Stimulated activated naive CD8-positive, alpha-beta T cell treated with anti-CD3 and anti-CD28 coated beads, Interleukin-15, amount 100 ng/mL, for 72 hours (primary cell): Measurements from ENCODE around the gene SDF4.
A peak's percentile ranks its signal among the peaks of the same experiment; 100 is the strongest.

Source experiments
- ATAC-seq: fragments of 150-1000 bp; cut with Tn5 transposase; 2 replicates; pipeline ENCODE4 v1.10.0; 2021; ENCODE audit warnings: mild to moderate bottlenecking, moderate library complexity
- DNase-seq, 2 donors: peaks; one replicate each; pipeline ENCODE4 v3.0.0; 2021 to 2022
- H3K27ac Mint-ChIP-seq, 2 donors: one replicate each; pipeline ENCODE4 v1.8.0; 2022; ENCODE audit warnings: mild to moderate bottlenecking in 2 of 2, mixed read lengths in 2 of 2, moderate library complexity in 2 of 2
- H3K27me3 Mint-ChIP-seq: one replicate; pipeline ENCODE4 v1.8.0; 2022; ENCODE audit warnings: mixed read lengths
- H3K4me1 Mint-ChIP-seq: one replicate; pipeline ENCODE4 v1.8.0; 2022; ENCODE audit warnings: mild to moderate bottlenecking, mixed read lengths
- H3K4me3 Mint-ChIP-seq, 2 donors: one replicate each; pipeline ENCODE4 v1.8.0; 2022; ENCODE audit warnings: mild to moderate bottlenecking in 2 of 2, mixed read lengths in 2 of 2, moderate library complexity in 1 of 2
- H3K9me3 Mint-ChIP-seq, 2 donors: one replicate each; pipeline ENCODE4 v1.8.0; 2022; ENCODE audit warnings: mixed read lengths in 2 of 2

The SDF4 gene

GRCh38 chr1:1204998-1205768, 26.6 kb downstream of the SDF4 start:
- no peaks in the 10 kb centered on the region for H3K27me3 Mint-ChIP-seq
- DNase-seq = peak in 1 of 2 donors; percentile 25
- H3K4me3 Mint-ChIP-seq = peak overlapping the region; percentile 93 to 98
- peaks cover 66% of the 10 kb centered on the region for H3K4me1 Mint-ChIP-seq
- ATAC-seq = no peak
- peak overlapping the region; percentile 52 to 54 for H3K27ac Mint-ChIP-seq
- no peaks in the 10 kb centered on the region for H3K9me3 Mint-ChIP-seq

DNA sequence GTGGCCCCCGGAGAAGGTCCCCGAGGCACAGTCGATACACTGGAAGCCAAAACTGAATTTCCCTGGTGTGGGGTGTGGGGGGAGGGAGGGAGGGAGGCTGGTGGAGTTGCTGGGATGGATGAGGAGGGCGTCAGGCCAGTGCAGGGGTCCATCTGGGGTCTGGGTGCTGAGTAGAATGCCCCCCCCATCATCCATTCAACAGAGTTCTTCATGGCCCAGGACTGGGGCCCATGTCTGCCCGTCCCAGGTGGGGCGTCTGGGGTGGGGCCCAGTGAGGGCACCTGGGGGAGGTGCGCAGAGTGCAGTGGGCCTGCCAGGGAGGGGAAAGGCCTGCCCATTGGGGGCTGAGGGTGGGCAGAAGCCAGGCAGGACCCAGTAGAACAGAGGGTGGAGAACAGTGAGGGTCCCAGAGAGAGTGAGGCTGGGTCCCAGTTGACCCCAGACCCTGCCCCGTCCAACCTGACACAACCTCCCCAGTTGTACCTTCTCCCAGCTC, 27.3 kb downstream of the SDF4 start:
- Mint-ChIP-seq H3K9me3 (no peaks in the 10 kb centered on the region), H3K27me3 (no peaks in the 10 kb centered on the region), H3K27ac (peak overlapping the region in 1 of 2 donors; percentile 60), H3K4me1 (peaks cover 66% of the 10 kb centered on the region), H3K4me3 (peak overlapping the region; percentile 93 to 98)
- DNase-seq (no peak), ATAC-seq (no peak)

DNA sequence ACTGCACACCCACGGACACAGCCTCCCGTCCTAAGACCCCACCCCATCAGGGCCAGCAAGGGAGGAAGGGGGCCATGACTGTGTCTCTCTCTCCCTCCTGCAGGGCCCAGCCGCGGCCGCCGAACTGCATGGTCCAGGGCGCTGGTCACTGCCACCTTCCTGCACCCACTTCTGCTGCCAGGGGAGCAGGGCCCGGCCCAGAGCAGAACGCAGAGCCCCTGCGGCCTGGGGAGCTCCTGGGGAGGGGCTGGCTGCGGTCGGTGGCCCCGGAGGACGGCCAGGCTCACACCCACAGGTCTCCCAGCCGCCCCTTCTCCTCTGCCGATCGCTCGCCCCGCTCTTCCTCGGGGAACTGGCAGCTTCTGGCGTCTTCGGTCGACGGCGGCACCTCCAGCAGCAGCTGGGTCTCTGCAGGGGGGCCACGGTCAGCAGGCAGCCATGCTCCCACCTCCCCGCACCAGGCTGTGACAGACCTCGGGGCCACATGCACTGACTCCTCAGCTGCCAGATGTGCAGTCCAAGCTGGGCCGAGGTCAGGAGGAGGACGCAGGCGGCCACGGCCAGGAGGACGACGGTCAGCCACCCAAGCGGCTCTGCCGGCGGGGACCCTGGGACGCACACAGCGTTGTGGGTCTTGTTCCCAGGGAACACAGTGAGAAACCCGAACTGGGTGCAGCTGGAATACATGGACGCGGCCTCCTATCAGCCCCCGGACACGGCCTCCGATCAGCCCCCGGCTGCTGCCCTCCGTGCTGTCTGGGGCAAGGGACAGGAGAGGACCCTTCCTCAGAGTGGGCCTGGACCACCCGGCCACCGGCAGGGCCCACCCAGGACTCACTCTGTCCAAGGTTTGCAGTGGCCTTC, 28.0 kb downstream of the SDF4 start:
- Mint-ChIP-seq H3K9me3 (no peaks in the 10 kb centered on the region), H3K4me3 (peak overlapping the region; percentile 59 to 93), H3K27ac (peak overlapping the region in 1 of 2 donors; percentile 60), H3K27me3 (no peaks in the 10 kb centered on the region), H3K4me1 (peaks cover 63% of the 10 kb centered on the region)
- ATAC-seq (no peak), DNase-seq (no peak)

DNA sequence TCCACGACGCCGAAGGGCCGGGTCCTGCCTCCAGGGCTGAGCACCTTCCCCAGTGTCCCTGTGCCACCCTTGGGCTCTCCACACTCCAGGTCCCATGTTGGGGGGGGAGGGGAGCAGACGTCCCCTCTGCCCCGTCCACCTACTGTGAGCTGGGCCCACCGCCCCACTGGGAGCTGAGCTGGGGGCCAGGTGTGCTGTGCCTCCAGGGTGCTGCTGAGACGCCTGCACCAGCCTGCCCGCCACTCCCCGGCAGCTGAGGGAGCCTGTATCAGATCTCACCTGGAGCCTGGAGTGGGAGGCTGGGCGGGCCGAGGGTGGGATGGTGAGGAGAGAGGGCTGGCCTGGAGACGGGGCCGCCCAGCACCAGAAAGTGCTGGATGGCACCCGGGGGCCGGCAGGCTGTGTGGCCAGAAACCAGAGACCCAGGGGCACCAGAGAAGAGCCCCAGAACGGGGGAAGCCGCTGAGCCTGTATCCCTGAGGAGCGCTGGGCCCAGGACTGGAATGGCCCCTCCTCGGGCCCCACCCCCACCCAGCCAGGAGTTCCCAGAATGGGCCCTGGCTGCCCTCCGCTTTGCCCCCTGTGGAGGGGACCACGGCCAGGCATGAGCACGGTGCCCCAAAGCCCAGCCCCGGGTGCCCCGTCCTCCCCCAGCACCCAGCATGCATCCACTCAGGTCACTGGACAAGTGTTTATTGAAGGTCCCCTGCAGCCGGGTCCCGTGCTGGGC, 28.8 kb downstream of the SDF4 start:
- H3K4me1 Mint-ChIP-seq = peaks cover 55% of the 10 kb centered on the region
- no peaks in the 10 kb centered on the region for H3K27me3 Mint-ChIP-seq
- no peak overlapping the region for H3K4me3 Mint-ChIP-seq
- H3K27ac Mint-ChIP-seq = no peak overlapping the region
- ATAC-seq (no peak), DNase-seq (no peak)
- no peaks in the 10 kb centered on the region for H3K9me3 Mint-ChIP-seq

DNA sequence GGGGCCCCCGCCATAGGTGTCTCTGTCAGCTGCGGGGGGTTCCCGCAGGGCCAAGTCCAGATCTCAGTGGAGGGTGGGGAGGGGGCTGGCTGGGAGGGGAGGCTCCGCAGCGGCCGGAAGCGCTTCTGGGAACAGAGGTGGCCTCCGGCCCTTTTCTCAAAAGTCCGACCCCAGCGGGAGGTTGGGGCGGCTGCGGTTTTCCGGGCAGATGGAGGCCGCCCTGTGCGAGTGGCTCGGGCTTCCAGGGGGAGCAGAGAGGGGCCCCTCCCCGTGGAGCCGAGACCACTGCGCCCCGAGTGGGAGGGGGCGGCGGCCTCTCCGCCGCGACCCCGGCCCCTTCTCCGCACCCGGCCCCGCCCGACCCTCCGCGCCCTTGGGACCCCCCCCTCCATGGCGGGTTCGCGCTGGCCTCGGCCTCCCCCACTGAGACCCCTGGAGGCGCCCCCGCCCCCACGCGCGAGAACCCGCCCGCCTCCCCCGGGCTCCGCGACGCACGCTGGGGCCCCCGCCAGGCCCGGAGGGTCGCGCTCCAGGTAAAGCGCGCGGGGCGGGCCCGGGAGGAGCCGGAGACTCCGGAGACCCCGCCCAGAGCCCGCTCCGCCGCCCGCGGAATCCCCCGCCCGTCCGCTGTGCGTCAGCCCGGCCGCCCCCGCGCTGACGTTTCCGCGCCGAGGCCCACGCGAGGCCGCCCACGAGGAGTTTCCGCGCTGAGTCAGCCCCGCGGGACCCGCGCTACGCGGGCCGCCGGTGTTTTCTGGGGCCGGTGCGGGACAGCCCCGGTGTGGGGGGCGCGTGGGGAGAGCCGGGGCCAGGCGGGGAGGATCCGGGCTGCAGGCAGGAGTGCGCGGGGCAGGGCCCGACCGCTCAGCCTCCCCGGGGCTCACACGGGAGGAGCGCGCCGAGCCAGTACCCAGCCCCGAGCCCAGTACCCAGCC, 30.7 kb downstream of the SDF4 start:
- DNase-seq = peak; percentile 88 to 91
- Mint-ChIP-seq H3K4me3 (peak overlapping the region; percentile 81 to 83), H3K27ac (peak overlapping the region; percentile 64 to 74), H3K27me3 (no peaks in the 10 kb centered on the region), H3K4me1 (peaks cover 41% of the 10 kb centered on the region), H3K9me3 (no peaks in the 10 kb centered on the region)
- peak; percentile 84 for ATAC-seq

DNA sequence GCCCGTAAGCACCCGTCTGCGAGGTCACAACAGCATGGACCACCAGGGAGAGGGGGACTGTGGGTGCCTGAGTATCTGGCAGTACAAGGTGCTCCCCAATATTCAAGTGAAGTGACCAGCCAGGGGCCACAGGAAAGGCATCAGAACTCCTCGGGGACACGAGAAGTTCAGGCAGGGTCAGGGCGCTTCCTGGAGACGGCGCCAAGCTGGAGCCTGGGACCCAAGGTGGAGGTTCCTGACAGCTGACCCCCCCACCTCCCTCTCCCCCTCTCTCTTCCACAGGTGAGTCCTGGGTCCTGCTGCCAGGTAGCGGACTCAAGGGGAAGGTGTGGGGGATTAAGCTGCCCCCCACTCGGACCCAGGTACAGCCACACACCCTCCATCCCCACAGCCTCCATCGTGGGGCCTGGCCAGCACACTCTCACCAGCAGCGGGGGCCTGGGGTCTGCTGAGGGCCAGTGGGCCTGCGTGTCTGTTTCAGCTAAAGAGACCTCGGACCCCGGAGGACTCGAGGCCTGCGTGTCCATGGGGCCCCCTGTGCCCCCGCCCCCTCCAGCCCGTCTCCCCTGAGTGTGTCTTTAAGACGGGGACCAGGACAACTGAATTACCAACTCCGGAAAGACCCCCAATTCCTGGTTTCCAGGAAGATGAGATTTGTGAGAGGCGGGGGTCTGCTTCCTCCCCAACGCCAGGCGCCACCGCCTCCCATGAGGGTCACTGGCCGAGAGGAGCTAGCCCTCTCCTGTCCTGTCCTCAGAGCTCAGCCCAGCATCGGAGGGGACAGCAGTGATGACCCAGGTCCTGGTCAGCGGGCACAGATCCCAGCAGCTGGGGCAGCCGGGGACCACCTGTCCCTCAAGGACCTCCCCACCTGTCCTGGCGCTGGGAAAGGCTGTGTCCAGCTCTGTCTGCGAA, 31.6 kb downstream of the SDF4 start:
- DNase-seq (no peak), ATAC-seq (no peak)
- H3K27me3 Mint-ChIP-seq = no peaks in the 10 kb centered on the region
- peaks cover 0 to 2% of the 10 kb centered on the region in 2 donors for H3K9me3 Mint-ChIP-seq
- H3K4me1 Mint-ChIP-seq = peaks cover 34% of the 10 kb centered on the region
- peak overlapping the region; percentile 81 to 83 for H3K4me3 Mint-ChIP-seq
- H3K27ac Mint-ChIP-seq = peak overlapping the region; percentile 64 to 74

- H3K27ac Mint-ChIP-seq = peak overlapping the region in 1 of 2 donors; percentile 64
- H3K9me3 Mint-ChIP-seq = peaks cover 9 to 10% of the 10 kb centered on the region in 2 donors
- ATAC-seq (no peak), DNase-seq (no peak)
- no peaks in the 10 kb centered on the region for H3K27me3 Mint-ChIP-seq
- H3K4me3 Mint-ChIP-seq = peak overlapping the region; percentile 49 to 83
- peaks cover 26% of the 10 kb centered on the region for H3K4me1 Mint-ChIP-seq
Observed at GRCh38 chr1:1199141-1199960, 32.5 kb downstream of the SDF4 start.

DNA sequence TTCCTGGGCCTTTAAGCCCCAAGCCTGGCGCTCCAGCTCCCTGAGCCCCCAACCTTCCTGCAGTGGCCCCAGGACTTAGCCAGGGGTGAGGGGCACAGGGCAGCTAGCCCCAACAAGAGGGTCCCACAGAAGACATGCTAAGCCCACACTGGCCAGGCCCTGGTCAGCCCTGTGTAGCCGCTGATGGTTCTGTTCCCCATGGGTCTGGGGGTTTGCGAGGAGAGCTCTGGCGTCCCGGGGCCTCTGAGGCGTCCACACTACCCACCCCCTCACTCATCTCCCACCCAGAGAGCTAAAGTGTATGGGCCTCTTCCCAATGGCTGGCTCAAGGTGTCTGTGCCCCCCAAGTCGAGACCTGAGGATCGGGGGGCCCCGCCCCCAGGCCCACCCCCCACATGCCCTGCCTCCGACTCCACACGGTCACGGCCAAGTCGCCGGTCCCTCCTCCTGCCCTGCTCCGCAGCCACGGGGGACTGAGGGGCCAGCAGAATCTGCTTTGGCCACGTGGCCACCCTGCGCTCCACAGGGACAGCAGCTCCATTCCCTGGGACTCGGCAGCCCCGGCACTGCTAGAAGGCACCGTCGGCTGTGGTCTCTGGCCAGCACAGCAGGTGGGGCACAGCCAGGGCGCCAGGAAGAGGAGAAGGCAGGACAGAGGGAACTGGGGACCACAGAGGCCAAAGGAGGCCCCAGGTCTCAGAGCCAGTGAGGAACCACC, 33.2 kb downstream of the SDF4 start:
- Mint-ChIP-seq H3K27me3 (no peaks in the 10 kb centered on the region), H3K9me3 (peaks cover 11 to 15% of the 10 kb centered on the region in 2 donors), H3K4me1 (peaks cover 18% of the 10 kb centered on the region), H3K27ac (no peak overlapping the region), H3K4me3 (no peak overlapping the region)
- DNase-seq = no peak
- no peak for ATAC-seq

- Mint-ChIP-seq H3K27ac (peak overlapping the region in 1 of 2 donors; percentile 48), H3K9me3 (peaks cover 11 to 15% of the 10 kb centered on the region in 2 donors), H3K27me3 (no peaks in the 10 kb centered on the region), H3K4me1 (peaks cover 18% of the 10 kb centered on the region), H3K4me3 (no peak overlapping the region)
- DNase-seq (no peak), ATAC-seq (no peak)
Observed at GRCh38 chr1:1197551-1198422, 34.0 kb downstream of the SDF4 start.

DNA sequence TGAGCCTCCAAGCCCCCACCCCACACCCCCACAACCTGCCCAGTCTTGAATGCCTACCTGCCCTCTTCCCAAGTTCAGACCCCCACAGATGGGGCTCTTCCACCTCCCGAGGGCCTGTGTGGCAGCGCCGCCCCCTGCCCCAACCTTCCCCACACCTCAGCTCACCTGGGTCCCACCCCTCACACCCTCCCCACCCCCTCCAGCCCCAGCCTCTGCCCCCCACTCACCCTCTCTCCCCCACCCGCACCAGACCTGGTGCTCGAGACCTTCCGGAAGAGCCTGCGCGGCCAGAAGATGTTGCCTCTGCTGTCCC, 34.7 kb downstream of the SDF4 start:
- Mint-ChIP-seq H3K27me3 (no peaks in the 10 kb centered on the region), H3K9me3 (peaks cover 14 to 16% of the 10 kb centered on the region in 2 donors), H3K27ac (no peak overlapping the region), H3K4me3 (no peak overlapping the region), H3K4me1 (peaks cover 18% of the 10 kb centered on the region)
- no peak for ATAC-seq
- no peak for DNase-seq

DNA sequence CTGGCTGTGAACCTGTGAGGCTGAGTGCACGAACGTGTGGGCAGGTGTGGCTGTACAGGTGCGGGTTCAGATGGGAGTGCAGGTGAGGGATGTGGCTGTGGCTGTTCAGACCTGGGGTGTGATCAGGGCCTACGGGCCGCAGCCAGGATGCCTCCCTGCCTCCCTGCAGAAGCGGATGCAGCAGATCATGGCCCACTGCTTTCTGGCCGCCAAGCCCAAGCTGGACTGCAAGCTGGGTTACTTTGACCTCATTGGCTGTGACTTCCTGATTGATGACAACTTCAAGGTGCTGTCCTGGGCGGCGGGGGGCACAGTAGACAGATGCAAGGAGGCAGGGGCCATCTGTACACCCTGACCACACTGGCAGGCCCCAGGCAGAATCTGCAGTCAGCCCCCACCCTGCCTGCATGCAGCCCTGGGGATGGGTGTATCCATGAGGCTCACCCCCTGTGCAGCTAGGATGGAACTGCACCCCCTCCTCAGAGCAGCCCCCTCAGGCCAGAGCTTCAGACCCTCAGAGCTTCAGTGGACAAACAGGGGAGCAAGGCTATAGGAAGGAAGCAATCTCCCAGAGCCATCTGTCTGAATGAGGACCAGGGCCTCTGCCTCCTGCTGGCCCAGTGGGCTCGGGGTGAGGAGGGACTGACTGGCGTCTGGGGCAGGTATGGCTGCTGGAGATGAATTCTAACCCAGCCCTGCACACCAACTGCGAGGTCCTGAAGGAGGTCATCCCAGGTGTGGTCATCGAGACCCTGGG, 35.2 kb downstream of the SDF4 start:
- peaks cover 19 to 22% of the 10 kb centered on the region in 2 donors for H3K9me3 Mint-ChIP-seq
- no peak for DNase-seq

More for the DNA sequence above, 35.2 kb downstream of the SDF4 start:
- Mint-ChIP-seq H3K27me3 (no peaks in the 10 kb centered on the region), H3K4me1 (peaks cover 18% of the 10 kb centered on the region), H3K4me3 (no peak overlapping the region), H3K27ac (no peak overlapping the region)
- no peak for ATAC-seq
